GM12801 (cell line): ENCODE data around the gene MRNIP.

Source experiments
- CTCF ChIP-seq: IDR thresholded peaks from one replicate; pipeline ENCODE4 v1.5.1; 2011; ENCODE audit warnings: control low read depth; ENCODE audit not compliant: insufficient read length; ENCODE audit errors: extremely low read depth

The MRNIP gene

GRCh38 chr5:179805070-179805528 is 53.5 kb downstream of the MRNIP start:
- TF ChIP-seq CTCF: no peak

GRCh38 chr5:179804555-179804947 is 54.1 kb downstream of the MRNIP start:
- TF ChIP-seq CTCF: no peak

GRCh38 chr5:179803651-179804554 is 54.7 kb downstream of the MRNIP start:
- no peak for TF ChIP-seq CTCF

- no peak for TF ChIP-seq CTCF
Observed at GRCh38 chr5:179802950-179803562, 55.6 kb downstream of the MRNIP start.

GRCh38 chr5:179802207-179802883 is 56.3 kb downstream of the MRNIP start:
- no peak for TF ChIP-seq CTCF

- TF ChIP-seq CTCF: peak; percentile 18
Observed at GRCh38 chr5:179801304-179802206, 57.1 kb downstream of the MRNIP start.
